ENCODE measurements around the gene RTN4R.

RTN4R gene

GRCh38 chr22:20247608-20248171, 20.4 kb downstream of the RTN4R start:
- POLR2A ChIA-PET (ENCODE audit: low non-redundant PET), result no interaction called here
- no peak for TF ChIP-seq CTCF (conservative IDR thresholded peaks at IDR 0.05; ENCODE audit: low read depth)
- no peak for DNase-seq (ENCODE audit: low spot score)
- CTCF ChIA-PET, result no interaction called here
- H3K27ac ChIP-seq, result no peak overlapping the region

- H3K27ac ChIP-seq, result no peak overlapping the region
- ChIA-PET CTCF (no interaction called here), POLR2A (ENCODE audit: low non-redundant PET) (no interaction called here)
- TF ChIP-seq CTCF (conservative IDR thresholded peaks at IDR 0.05; ENCODE audit: low read depth), result no peak
- no peak for DNase-seq (ENCODE audit: low spot score)
These were observed 21.1 kb downstream of the RTN4R start for GRCh38 chr22:20247010-20247505.

GRCh38 chr22:20246368-20247009, 21.6 kb downstream of the RTN4R start:
- H3K27ac ChIP-seq, result no peak overlapping the region
- ChIA-PET POLR2A (ENCODE audit: low non-redundant PET) (no interaction called here), CTCF (no interaction called here)
- no peak for DNase-seq (ENCODE audit: low spot score)
- no peak for TF ChIP-seq CTCF (conservative IDR thresholded peaks at IDR 0.05; ENCODE audit: low read depth)

GRCh38 chr22:20245577-20246367, 22.3 kb downstream of the RTN4R start:
- TF ChIP-seq CTCF (conservative IDR thresholded peaks at IDR 0.05; ENCODE audit: low read depth), result no peak
- CTCF ChIA-PET, result no interaction called here
- POLR2A ChIA-PET (ENCODE audit: low non-redundant PET), result no interaction called here
- no peak for DNase-seq (ENCODE audit: low spot score)
- 0 out of 2 replicates have a peak overlapping the region, but pooled peaks have one; percentile 5 for H3K27ac ChIP-seq

- CTCF ChIA-PET, result no interaction called here
- DNase-seq (ENCODE audit: low spot score), result no peak
- POLR2A ChIA-PET (ENCODE audit: low non-redundant PET), result no interaction called here
- H3K27ac ChIP-seq, result 0 out of 2 replicates have a peak overlapping the region, but pooled peaks have one; percentile 5
- TF ChIP-seq CTCF (conservative IDR thresholded peaks at IDR 0.05; ENCODE audit: low read depth), result no peak
These were observed 23.2 kb downstream of the RTN4R start for GRCh38 chr22:20244691-20245576.

- no peak for TF ChIP-seq CTCF (conservative IDR thresholded peaks at IDR 0.05; ENCODE audit: low read depth)
- ChIA-PET POLR2A (ENCODE audit: low non-redundant PET) (no interaction called here), CTCF (interaction anchor here (0.8 kb wide), 1 partner anchor 14 kb away, joined by 4 read pairs; no protein-coding TSS in a partner anchor)
- peak overlapping the region; percentile 63 for H3K27ac ChIP-seq
- DNase-seq (ENCODE audit: low spot score), result no peak
These were observed 23.9 kb downstream of the RTN4R start for GRCh38 chr22:20244250-20244648.
